Natural killer cell (primary cell): ENCODE measurements around the gene RPGRIP1. TPM values are rescaled to one million over a fixed set of nuclear protein-coding genes. Genes with fewer than 3 reads are reported as not detected.

Experiments
- ATAC-seq, 3 donors: fragments of 150-1000 bp in 2 of 3; fragments of 200-7000 bp in 1 of 3; cut with Tn5 transposase; 1 replicate in 1 of 3; 2 replicates in 2 of 3; pipeline ENCODE4 v1.10.0; 2021; ENCODE audit warnings: mild to moderate bottlenecking in 2 of 3, moderate library complexity in 2 of 3
- DNase-seq, 2 donors: peaks; one replicate each; pipeline versions ENCODE4 v3.0.0 to v3.0.0-alpha.2; 2013 to 2021; ENCODE audit warnings: mixed read lengths in 1 of 2
- H3K27ac ChIP-seq: one replicate; pipeline ENCODE4 v1.5.1; 2013; ENCODE audit warnings: mild to moderate bottlenecking, low read length
- H3K27me3 ChIP-seq: one replicate; pipeline ENCODE4 v1.6.1; 2013; ENCODE audit warnings: low read length; ENCODE audit not compliant: control insufficient read depth, insufficient read depth
- H3K36me3 ChIP-seq: one replicate; pipeline ENCODE4 v1.6.1; 2013; ENCODE audit warnings: low read length; ENCODE audit not compliant: control insufficient read depth, insufficient read depth
- H3K4me1 ChIP-seq: one replicate; pipeline ENCODE4 v1.6.1; 2013; ENCODE audit warnings: low read length; ENCODE audit not compliant: control insufficient read depth, insufficient read depth
- H3K4me3 ChIP-seq: one replicate; pipeline ENCODE4 v1.5.1; 2013; ENCODE audit warnings: low read length
- H3K9me3 ChIP-seq: one replicate; pipeline ENCODE4 v1.6.1; 2013; ENCODE audit warnings: low read length; ENCODE audit not compliant: control insufficient read depth, insufficient read depth
- H3K27ac Mint-ChIP-seq, 2 donors: one replicate each; pipeline ENCODE4 v1.8.0; 2022; ENCODE audit warnings: mild to moderate bottlenecking in 2 of 2, mixed read lengths in 2 of 2, moderate library complexity in 1 of 2
- H3K27me3 Mint-ChIP-seq, 2 donors: one replicate each; pipeline ENCODE4 v1.8.0; 2022; ENCODE audit warnings: low read depth in 2 of 2, mixed read lengths in 2 of 2
- H3K36me3 Mint-ChIP-seq: one replicate; pipeline ENCODE4 v1.8.0; 2022; ENCODE audit warnings: mixed read lengths
- H3K4me1 Mint-ChIP-seq, 2 donors: one replicate each; pipeline ENCODE4 v1.8.0; 2022; ENCODE audit warnings: mixed read lengths in 2 of 2
- H3K4me3 Mint-ChIP-seq: one replicate; pipeline ENCODE4 v1.8.0; 2022; ENCODE audit warnings: mild to moderate bottlenecking, moderate library complexity, mixed read lengths
- H3K9me3 Mint-ChIP-seq, 2 donors: one replicate each; pipeline ENCODE4 v1.8.0; 2022; ENCODE audit warnings: mixed read lengths in 2 of 2
- WGBS: methylation state at CpG from one replicate; pipeline ENCODE4 v1.1.7; 2013; ENCODE audit warnings: missing lambda C conversion rate; ENCODE audit not compliant: insufficient coverage; 5-methylcytosine and 5-hydroxymethylcytosine counted together
- intact Hi-C: fragments of 100-400 bp; cut with micrococcal nuclease; formaldehyde crosslinking; loops from one replicate; pipeline ENCODE4 v1.14.2; 2022
- total RNA-seq, 4 donors: library from RNA; stranded (reverse); fragments of 120-200 nt in 1 of 4; gene quantifications; one replicate each; pipeline versions ENCODE4 v1.2.3 to v1.2.4, GENCODE V29; 2013 to 2022
- TF ChIP-seq, protein P1 (sequence below): fragments of 200-600 bp; IDR thresholded peaks from one replicate; pipeline ENCODE4 v1.8.0; 2022; ENCODE audit warnings: antibody characterized with exemption

Gene RPGRIP1
- total RNA-seq, 3 donors from 2014 or later (not counting 1 experiment from before 2014, with no cell fraction given): 0.68 to 0.85 TPM; not detected in 1

DNA sequence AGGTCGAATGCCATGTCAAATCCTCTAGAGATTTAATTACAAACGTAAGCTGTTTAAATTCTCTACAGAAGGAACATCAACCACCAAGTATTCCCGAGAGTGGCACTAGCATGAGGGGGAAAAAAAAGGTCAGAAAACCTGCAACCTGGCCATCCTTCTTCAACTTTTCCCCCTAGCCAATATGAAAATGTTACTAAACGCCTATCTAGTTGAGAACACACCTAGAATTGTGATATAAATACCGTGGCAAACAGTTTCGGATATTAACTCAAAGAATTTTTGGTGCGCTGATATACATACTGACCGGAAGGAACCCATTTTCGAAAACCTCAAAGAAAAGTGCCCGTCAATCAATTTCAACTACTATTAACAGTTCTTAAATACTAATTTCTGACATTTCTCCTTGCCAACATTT, 12.4 kb upstream of the RPGRIP1 start:
- DNase-seq (peak in 1 of 2 donors; percentile 39), ATAC-seq (no peak)
- Mint-ChIP-seq H3K9me3 (no peaks in the 10 kb centered on the region), H3K27me3 (no peaks in the 10 kb centered on the region), H3K27ac (peak overlapping the region; percentile 96 to 97), H3K4me3 (peak overlapping the region; percentile 93), H3K36me3 (peaks cover 8% of the 10 kb centered on the region), H3K4me1 (peaks cover 57 to 71% of the 10 kb centered on the region in 2 donors)
- intact Hi-C loops: loop anchor here (10.0 kb wide), 1 partner anchor 53 kb away; no protein-coding TSS in a partner anchor
- TF ChIP-seq, protein P1, sequence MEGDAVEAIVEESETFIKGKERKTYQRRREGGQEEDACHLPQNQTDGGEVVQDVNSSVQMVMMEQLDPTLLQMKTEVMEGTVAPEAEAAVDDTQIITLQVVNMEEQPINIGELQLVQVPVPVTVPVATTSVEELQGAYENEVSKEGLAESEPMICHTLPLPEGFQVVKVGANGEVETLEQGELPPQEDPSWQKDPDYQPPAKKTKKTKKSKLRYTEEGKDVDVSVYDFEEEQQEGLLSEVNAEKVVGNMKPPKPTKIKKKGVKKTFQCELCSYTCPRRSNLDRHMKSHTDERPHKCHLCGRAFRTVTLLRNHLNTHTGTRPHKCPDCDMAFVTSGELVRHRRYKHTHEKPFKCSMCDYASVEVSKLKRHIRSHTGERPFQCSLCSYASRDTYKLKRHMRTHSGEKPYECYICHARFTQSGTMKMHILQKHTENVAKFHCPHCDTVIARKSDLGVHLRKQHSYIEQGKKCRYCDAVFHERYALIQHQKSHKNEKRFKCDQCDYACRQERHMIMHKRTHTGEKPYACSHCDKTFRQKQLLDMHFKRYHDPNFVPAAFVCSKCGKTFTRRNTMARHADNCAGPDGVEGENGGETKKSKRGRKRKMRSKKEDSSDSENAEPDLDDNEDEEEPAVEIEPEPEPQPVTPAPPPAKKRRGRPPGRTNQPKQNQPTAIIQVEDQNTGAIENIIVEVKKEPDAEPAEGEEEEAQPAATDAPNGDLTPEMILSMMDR: no peak
- 2% methylated on average over 10 of the region's 10 CpGs for WGBS
- peak overlapping the region; percentile 81 for H3K4me3 ChIP-seq
- H3K36me3 ChIP-seq: peaks cover 35% of the 10 kb centered on the region
- peaks cover 40% of the 10 kb centered on the region for H3K4me1 ChIP-seq
- H3K27ac ChIP-seq: peak overlapping the region; percentile 92
- H3K27me3 ChIP-seq: no peaks in the 10 kb centered on the region
- H3K9me3 ChIP-seq: no peaks in the 10 kb centered on the region

DNA sequence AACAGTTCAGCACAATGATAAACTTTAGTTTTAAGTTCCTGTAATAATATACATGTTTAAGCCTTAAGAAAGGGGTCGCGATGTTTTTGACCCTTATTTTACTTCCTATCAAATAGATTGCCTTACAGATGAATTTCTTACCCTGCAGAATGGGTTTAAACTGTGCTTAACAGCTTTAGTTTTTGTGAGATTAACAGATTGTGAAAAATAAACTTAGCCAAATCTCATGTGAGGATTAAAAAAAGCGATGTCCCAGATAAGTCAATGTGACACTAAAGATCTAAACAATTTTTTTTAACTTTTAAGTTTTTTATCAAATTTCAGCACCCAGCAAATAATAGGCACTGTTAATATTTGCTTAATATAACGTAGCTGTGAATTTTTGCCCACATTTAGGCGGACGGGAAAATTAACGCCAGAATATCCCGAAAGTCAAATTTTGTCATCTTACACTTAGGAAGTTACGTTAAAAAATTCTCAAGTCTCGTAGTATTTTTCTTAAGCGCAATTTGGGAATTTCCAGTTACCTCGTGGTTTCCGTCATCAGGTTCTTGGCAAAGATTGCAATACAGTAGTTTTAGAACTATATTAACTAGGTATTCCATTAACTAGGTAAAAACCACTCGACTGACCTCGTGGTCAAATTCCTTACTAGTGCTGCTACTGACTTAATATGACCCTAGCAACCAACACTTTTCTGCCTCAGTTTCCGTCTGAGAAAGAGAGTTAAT, 11.8 kb upstream of the RPGRIP1 start:
- H3K4me3 Mint-ChIP-seq: peak overlapping the region; percentile 93
- Histone ChIP-seq H3K27me3 (no peaks in the 10 kb centered on the region), H3K36me3 (peaks cover 30% of the 10 kb centered on the region), H3K27ac (peak overlapping the region; percentile 92), H3K4me3 (peak overlapping the region; percentile 81), H3K9me3 (no peaks in the 10 kb centered on the region), H3K4me1 (peaks cover 35% of the 10 kb centered on the region)
- H3K4me1 Mint-ChIP-seq: peaks cover 51 to 65% of the 10 kb centered on the region in 2 donors
- ATAC-seq (no peak), DNase-seq (peak in 1 of 2 donors; percentile 78)
- intact Hi-C loops: loop anchor here (2.0 to 10.0 kb wide), 2 partner anchors 53 to 169 kb away; no protein-coding TSS in a partner anchor
- H3K27ac Mint-ChIP-seq: peak overlapping the region; percentile 96 to 97
- no peaks in the 10 kb centered on the region for H3K27me3 Mint-ChIP-seq
- under 1% methylated on average over 13 of the region's 16 CpGs for WGBS
- TF ChIP-seq, protein P1: no peak
- H3K36me3 Mint-ChIP-seq: peaks cover 8% of the 10 kb centered on the region
- no peaks in the 10 kb centered on the region for H3K9me3 Mint-ChIP-seq

DNA sequence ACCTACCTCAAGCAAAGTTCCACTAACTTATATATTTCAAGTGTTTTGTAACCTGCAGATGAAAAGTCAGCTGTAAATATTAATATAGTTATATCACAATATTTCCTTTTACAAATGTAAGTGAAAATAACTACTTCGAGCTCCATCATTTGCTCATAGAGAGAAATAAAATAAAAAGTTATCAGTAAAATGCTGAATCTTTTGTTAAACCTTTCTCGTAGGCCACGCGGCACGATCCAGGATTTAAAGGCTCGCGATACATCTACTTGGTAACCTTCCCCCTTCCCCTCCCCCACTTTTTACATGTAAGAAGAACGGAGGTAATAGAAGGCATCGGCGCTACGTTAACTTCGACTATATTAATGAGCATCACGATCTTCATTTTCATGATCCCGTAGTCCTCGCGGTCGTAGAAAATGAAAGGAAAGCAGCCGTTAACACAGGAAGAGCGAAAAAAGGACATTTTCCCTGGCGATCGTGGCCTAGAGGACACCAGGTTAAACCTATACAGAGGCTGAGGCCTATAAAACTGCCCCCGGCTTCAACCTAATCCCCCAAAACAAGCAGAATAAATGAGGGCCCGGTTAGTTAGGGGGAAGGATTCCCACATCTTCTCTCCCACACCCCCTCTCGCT, 11.1 kb upstream of the RPGRIP1 start:
- intact Hi-C loops: loop anchor here (1.0 to 10.0 kb wide), 6 partner anchors 39 to 188 kb away; partner anchors contain the start of genes CHD8 and SUPT16H
- peaks cover 44 to 59% of the 10 kb centered on the region in 2 donors for H3K4me1 Mint-ChIP-seq
- no peaks in the 10 kb centered on the region for H3K9me3 Mint-ChIP-seq
- peak overlapping the region; percentile 93 for H3K4me3 Mint-ChIP-seq
- Histone ChIP-seq H3K4me3 (peak overlapping the region; percentile 81), H3K27ac (peak overlapping the region; percentile 92), H3K4me1 (peaks cover 30% of the 10 kb centered on the region), H3K9me3 (no peaks in the 10 kb centered on the region), H3K36me3 (peaks cover 24% of the 10 kb centered on the region), H3K27me3 (no peaks in the 10 kb centered on the region)
- peak overlapping the region; percentile 96 to 97 for H3K27ac Mint-ChIP-seq
- 0% methylated on average over 20 of the region's 24 CpGs for WGBS
- DNase-seq (peak in 1 of 2 donors; percentile 75), ATAC-seq (no peak)
- H3K27me3 Mint-ChIP-seq: no peaks in the 10 kb centered on the region
- peaks cover 8% of the 10 kb centered on the region for H3K36me3 Mint-ChIP-seq
- TF ChIP-seq, protein P1: no peak
